ENCODE results near the gene PTPN2. TPM values are rescaled to one million over a fixed set of nuclear protein-coding genes. Genes with fewer than 3 reads are reported as not detected.

Gene PTPN2
- total and polyA plus RNA-seq, 2 of the 4 experiments (the other 2 are of a cell fraction) = 13.2 to 30.6 TPM

DNA sequence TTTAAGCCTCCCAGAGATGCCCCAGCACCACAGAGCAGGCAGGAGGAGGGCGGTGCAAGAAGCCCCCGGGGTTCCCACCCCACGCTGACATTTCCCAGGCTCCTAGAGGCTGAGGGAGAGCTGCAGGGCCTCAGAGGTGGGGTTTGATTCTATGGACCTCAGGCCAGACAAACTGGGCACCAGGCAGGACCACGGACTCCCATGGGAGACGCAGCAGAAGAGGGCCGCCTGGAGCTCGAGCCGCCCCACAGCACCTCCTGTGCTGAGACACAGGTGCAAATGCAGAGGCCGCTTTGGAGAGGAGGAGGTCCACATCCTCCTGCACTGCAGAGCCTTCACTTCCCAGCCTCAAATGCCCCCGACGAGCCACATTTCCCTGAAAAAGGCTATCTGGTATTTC is 118.5 kb downstream of the PTPN2 start:
- Histone ChIP-seq H2BK20ac (ENCODE audit: low read depth, low read length) (no peak overlapping the region), H2AFZ (replicated peaks; ENCODE audit: low read length, poor library complexity) (no peak overlapping the region), H3K4me3 (ENCODE audit: insufficient read depth, low read depth, low read length) (no peak overlapping the region), H2BK15ac (ENCODE audit: low read depth, low read length) (no peak overlapping the region), H3K18ac (ENCODE audit: low read depth, low read length) (no peak overlapping the region), H3K27ac (ENCODE audit: insufficient read depth, low read length) (no peak overlapping the region), H3K79me1 (ENCODE audit: low read depth in 1 of 2, low read length in 2 of 2) (no peaks in the 10 kb centered on the region), H4K5ac (ENCODE audit: low read depth, low read length) (no peak overlapping the region), H3K27me3 (ENCODE audit: control insufficient read depth, insufficient read depth, low read length) (no peaks in the 10 kb centered on the region; the same call in 1 of the 2 replicates), H3K4me1 (ENCODE audit: control insufficient read depth, insufficient read depth, low read length) (peaks cover 3% of the 10 kb centered on the region; the same call in 1 of the 2 replicates), H4K20me1 (ENCODE audit: insufficient read depth, low read length) (no peaks in the 10 kb centered on the region), H4K91ac (ENCODE audit: insufficient read depth, low read depth, low read length) (no peak overlapping the region), H3K4me2 (ENCODE audit: low read depth, low read length) (no peak overlapping the region), H2AK5ac (ENCODE audit: low read depth, low read length) (no peak overlapping the region), H4K8ac (ENCODE audit: low read depth in 2 of 2, low read length in 2 of 2) (no peak overlapping the region), H3K9me1 (ENCODE audit: insufficient read depth, low read length) (no peaks in the 10 kb centered on the region), H3K9me3 (ENCODE audit: control insufficient read depth, insufficient read depth, low read length) (no peaks in the 10 kb centered on the region), H3K14ac (replicated peaks; ENCODE audit: low read depth, low read length) (no peak overlapping the region), H2AK9ac (replicated peaks; ENCODE audit: low read depth, low read length, poor library complexity) (no peak overlapping the region), H2BK5ac (ENCODE audit: low read depth, low read length, poor library complexity, severe bottlenecking) (no peak overlapping the region), H2BK120ac (ENCODE audit: low read depth, low read length) (no peak overlapping the region), H3K9ac (ENCODE audit: low read depth, low read length) (no peak overlapping the region), H3K56ac (ENCODE audit: extremely low read depth, insufficient read depth, low read length) (no peak overlapping the region), H3K36me3 (ENCODE audit: control insufficient read depth, insufficient read depth, low read length) (no peaks in the 10 kb centered on the region), H3K4ac (ENCODE audit: low read depth, low read length) (no peak overlapping the region), H3K23ac (ENCODE audit: low read depth, low read length) (no peak overlapping the region)
- DNase-seq (no peak), ATAC-seq (ENCODE audit: low read depth) (no peak)
- no TSS peak for BruUV-seq (replicated peaks)
- in situ Hi-C loops (cut with MboI; ENCODE audit: low sequenced_read_pairs) = loop anchor here (25.0 kb wide), 1 partner anchor 872 kb away; no protein-coding TSS in a partner anchor
- TF ChIP-seq, protein P1, sequence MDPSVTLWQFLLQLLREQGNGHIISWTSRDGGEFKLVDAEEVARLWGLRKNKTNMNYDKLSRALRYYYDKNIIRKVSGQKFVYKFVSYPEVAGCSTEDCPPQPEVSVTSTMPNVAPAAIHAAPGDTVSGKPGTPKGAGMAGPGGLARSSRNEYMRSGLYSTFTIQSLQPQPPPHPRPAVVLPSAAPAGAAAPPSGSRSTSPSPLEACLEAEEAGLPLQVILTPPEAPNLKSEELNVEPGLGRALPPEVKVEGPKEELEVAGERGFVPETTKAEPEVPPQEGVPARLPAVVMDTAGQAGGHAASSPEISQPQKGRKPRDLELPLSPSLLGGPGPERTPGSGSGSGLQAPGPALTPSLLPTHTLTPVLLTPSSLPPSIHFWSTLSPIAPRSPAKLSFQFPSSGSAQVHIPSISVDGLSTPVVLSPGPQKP (IDR thresholded peaks at IDR 0.05; ENCODE audit: borderline replicate concordance, low read depth, low read length) = no peak
- TF ChIP-seq CTCF (conservative IDR thresholded peaks at IDR 0.05; ENCODE audit: low read depth, low read length) (no peak), RCOR1 (IDR thresholded peaks at IDR 0.05; ENCODE audit: insufficient replicate concordance, low read length) (no peak), MXI1 (IDR thresholded peaks at IDR 0.05; ENCODE audit: borderline replicate concordance, low read depth, low read length) (no peak), RAD21 (IDR thresholded peaks at IDR 0.05; ENCODE audit: low read length) (no peak), USF2 (IDR thresholded peaks at IDR 0.05; ENCODE audit: low read depth, low read length) (no peak), POLR2A (IDR thresholded peaks at IDR 0.05; ENCODE audit: low read depth, low read length) (no peak), SMC3 (IDR thresholded peaks at IDR 0.05; ENCODE audit: low read depth, low read length) (no peak), MAZ (IDR thresholded peaks at IDR 0.05; ENCODE audit: borderline replicate concordance, low read depth, low read length) (no peak), FOS (IDR thresholded peaks at IDR 0.05; ENCODE audit: low read depth, low read length) (no peak), MAFK (IDR thresholded peaks at IDR 0.05; ENCODE audit: low read depth, low read length) (no peak), NFE2L2 (IDR thresholded peaks at IDR 0.05; ENCODE audit: low read depth, low read length) (no peak), CHD1 (IDR thresholded peaks at IDR 0.05; ENCODE audit: low read depth, low read length) (no peak), BHLHE40 (IDR thresholded peaks at IDR 0.05; ENCODE audit: low read depth, low read length) (no peak), CEBPB (IDR thresholded peaks at IDR 0.05; ENCODE audit: low read depth, low read length) (no peak), RFX5 (IDR thresholded peaks at IDR 0.05; ENCODE audit: low read depth, low read length) (no peak)
- no CpG with 5 or more reads among the region's 11 CpGs for WGBS, 2 experiments (ENCODE audit: extremely low coverage in 2 of 2, insufficient read length in 1 of 2)
- ChIA-PET POLR2A (ENCODE audit: unreplicated experiment) (no interaction called here), CTCF (no interaction called here)
- dilution Hi-C loops (cut with HindIII; ENCODE audit: low sequenced_read_pairs, unreplicated experiment) = no loop called here
- intact Hi-C loops (cut with micrococcal nuclease) = no loop called here
